Heart right ventricle (tissue), 16 donors: ENCODE data around the gene EIF2D. TPM values are rescaled to one million over a fixed set of nuclear protein-coding genes. Genes with fewer than 3 reads are reported as not detected.
"Not testable (repeated sequence)": the region's sequence is repeated elsewhere in the genome, so short reads cannot be mapped to it uniquely, and the experiment has no call there.

Source experiments
- ATAC-seq, 8 donors: fragments of 200-7000 bp; cut with Tn5 transposase; one replicate each; pipeline ENCODE4 v1.9.1; 2020; ENCODE audit warnings: mild to moderate bottlenecking in 8 of 8, moderate library complexity in 8 of 8, moderate number of reproducible peaks in 1 of 8
- DNase-seq, 2 donors: peaks; one replicate each; pipeline ENCODE4 v3.0.0-alpha.2; 2020
- H3K27ac ChIP-seq, 10 donors: fragments of 200-600 bp; sonication (generic) in 2 of 10; one replicate each; pipeline versions ENCODE4 v1.5.0 to v1.8.0; 2020 to 2022; ENCODE audit warnings: mild to moderate bottlenecking in 3 of 10
- H3K27me3 ChIP-seq, 7 donors: fragments of 200-600 bp; one replicate each; pipeline ENCODE4 v1.8.0; 2021 to 2022; ENCODE audit warnings: mild to moderate bottlenecking in 2 of 7
- H3K36me3 ChIP-seq, 9 donors: fragments of 200-600 bp; sonication (generic) in 1 of 9; one replicate each; pipeline versions ENCODE4 v1.5.0 to v1.8.0; 2020 to 2022; ENCODE audit warnings: mild to moderate bottlenecking in 2 of 9
- H3K4me1 ChIP-seq, 9 donors: fragments of 200-600 bp; sonication (generic) in 1 of 9; one replicate each; pipeline versions ENCODE4 v1.5.0 to v1.8.0; 2020 to 2022; ENCODE audit warnings: mild to moderate bottlenecking in 4 of 9
- H3K4me3 ChIP-seq, 10 donors: fragments of 200-600 bp; sonication (generic) in 2 of 10; one replicate each; pipeline versions ENCODE4 v1.5.0 to v1.8.0; 2020 to 2022; ENCODE audit warnings: mild to moderate bottlenecking in 7 of 10, moderate library complexity in 2 of 10
- H3K9me3 ChIP-seq, 11 donors: fragments of 200-600 bp in 10 of 11; sonication (generic) in 2 of 11; one replicate each; pipeline versions ENCODE4 v1.5.0 to v1.8.0; 2013 to 2022; ENCODE audit warnings: mild to moderate bottlenecking in 2 of 11, control low read depth in 1 of 11, moderate library complexity in 1 of 11
- CTCF ChIP-seq, 9 donors: fragments of 200-600 bp; sonication (generic) in 2 of 9; IDR thresholded peaks; one replicate each; pipeline versions ENCODE4 v1.5.0 to v1.8.0; 2021 to 2022; ENCODE audit warnings: antibody characterized with exemption in 9 of 9, mild to moderate bottlenecking in 5 of 9, moderate library complexity in 1 of 9
- WGBS, 2 donors: extraction: QIAGEN DNeasy Blood & Tissue Kit; methylation state at CpG; one replicate each; pipeline ENCODE4 v1.1.7; 2013; ENCODE audit warnings: inconsistent platforms in 1 of 2; 5-methylcytosine and 5-hydroxymethylcytosine counted together
- intact Hi-C, 10 donors: fragments of 100-400 bp; cut with DNase I; formaldehyde crosslinking; loops; one replicate each; pipeline versions ENCODE4 v1.11.1 to v1.14.2; 2022
- polyA plus RNA-seq, 2 donors: library from polyadenylated mRNA; stranded (reverse); fragments of 200-250 nt; gene quantifications; one replicate each; pipeline ENCODE4 v1.2.3, GENCODE V29; 2013
- total RNA-seq, 10 donors: library from RNA; stranded (reverse); fragmentation: NEBNext Ultra II Directional in 3 of 10; extraction: Animal tissue kit (Norgen Biotek cat#: 25700) in 3 of 10; gene quantifications; one replicate each; pipeline versions ENCODE4 v1.2.1 to v1.2.4, GENCODE V29; 2021 to 2023
- donor health status: Arrhythmogenic right ventricular cardiomyopathy.
- donor health status: ischemic (EF 13 %, LVEDD 7.1; RV severe dilation, severe dysfunction).
- donor health status: healthy with polysubstance abuse.
- donor health status: DM: no; HTN: yes; CAD: no.
- donor health status: DM: no; HTN: no; CAD: no.
- donor health status: ischemic (EF 25% LVEDD 6.9; RV normal size, moderate dysfunction).
- donor health status: ischemic (EF 25% LVEDD 5.7; RV mildly dilated, moderate dysfunction).
- donor health status: healthy.
- donor health status: DM: yes; HTN: yes; CAD: no.
- donor health status: Ischemic cardiomyopathy.
- donor health status: ischemic (EF 35%, LVEDD 5.7; RV mildly dilated, moderate dysfunction).
- donor health status: nonischemic (EF 11% LVEDD 7.7; RV severe dilation, severe dysfunction).
- donor health status: DM: yes; HTN: yes; CAD: no.
- donor health status: PGD.
- donor health status: ischemic (EF 29% LVEDD 5.4; RV normal size, mild dysfunction).
- donor health status: nonischemic (EF 23%, LVEDD 6.1; RV moderate dilation, normal function).

EIF2D gene
- total and polyA plus RNA-seq, 12 donors, result 16.8 to 35.6 (median 29.5) TPM

GRCh38 chr1:206643118-206643698 lies 30.9 kb upstream of the EIF2D start:
- peaks cover 0 to 63% (median 12%) of the 10 kb centered on the region in 9 donors for H3K36me3 ChIP-seq
- no peaks in the 10 kb centered on the region for H3K27me3 ChIP-seq
- no peak overlapping the region for H3K4me3 ChIP-seq
- 62 to 68% methylated on average over 3 of the region's 3 CpGs for WGBS, 2 donors
- no peak for TF ChIP-seq CTCF (IDR thresholded peaks at IDR 0.05)
- H3K9me3 ChIP-seq, result no peaks in the 10 kb centered on the region
- peaks cover 0 to 25% (median under 1%) of the 10 kb centered on the region in 9 donors for H3K4me1 ChIP-seq
- no peak for DNase-seq
- intact Hi-C loops, result no loop called here
- H3K27ac ChIP-seq, result peak overlapping the region in 1 of 10 donors; percentile 20
- no peak for ATAC-seq

GRCh38 chr1:206642074-206642473 lies 29.8 kb upstream of the EIF2D start:
- H3K27ac ChIP-seq, ATAC-seq, H3K27me3 ChIP-seq, DNase-seq, H3K4me3 ChIP-seq, H3K9me3 ChIP-seq, intact Hi-C loops: not testable (repeated sequence)
- peaks cover 0 to 55% (median 4%) of the 10 kb centered on the region in 9 donors for H3K36me3 ChIP-seq
- peaks cover 0 to 32% (median 9%) of the 10 kb centered on the region in 9 donors for H3K4me1 ChIP-seq
- 74% methylated on average over 2 of the region's 2 CpGs for WGBS, 2 donors

GRCh38 chr1:206637605-206638004 lies 25.3 kb upstream of the EIF2D start:
- H3K4me3 ChIP-seq, result peak overlapping the region in 2 of 10 donors; percentile 94 to 96
- TF ChIP-seq CTCF (IDR thresholded peaks at IDR 0.05), result no peak
- DNase-seq (no peak), ATAC-seq (no peak)
- peaks cover 0 to 10% (median 0%) of the 10 kb centered on the region in 7 donors for H3K27me3 ChIP-seq
- intact Hi-C loops, result loop anchor here in 7 of 10 donors (2.0 to 10.0 kb wide), 5 partner anchors 15 to 437 kb away; no protein-coding TSS in a partner anchor
- peaks cover 0 to 33% (median 4%) of the 10 kb centered on the region in 9 donors for H3K36me3 ChIP-seq
- peak overlapping the region in 4 of 10 donors; percentile 13 to 94 (median 92) for H3K27ac ChIP-seq
- no peaks in the 10 kb centered on the region for H3K9me3 ChIP-seq
- H3K4me1 ChIP-seq, result peaks cover 0 to 61% (median 30%) of the 10 kb centered on the region in 9 donors

GRCh38 chr1:206636671-206637070 lies 24.4 kb upstream of the EIF2D start:
- WGBS, 2 donors, result 24 to 26% methylated on average over 4 of the region's 4 CpGs
- Histone ChIP-seq H3K27ac (peak overlapping the region in 7 of 10 donors; percentile 13 to 94 (median 90)), H3K9me3 (no peaks in the 10 kb centered on the region)

More at GRCh38 chr1:206636671-206637070, 24.4 kb upstream of the EIF2D start:
- ATAC-seq (no peak), DNase-seq (no peak)
- H3K4me1 ChIP-seq, result peaks cover 0 to 61% (median 30%) of the 10 kb centered on the region in 9 donors
- intact Hi-C loops, result loop anchor here in 7 of 10 donors (2.0 to 10.0 kb wide), 5 partner anchors 16 to 438 kb away; no protein-coding TSS in a partner anchor
- H3K36me3 ChIP-seq, result peaks cover 0 to 33% (median 4%) of the 10 kb centered on the region in 9 donors
- peak overlapping the region in 7 of 10 donors; percentile 81 to 98 (median 95) for H3K4me3 ChIP-seq
- H3K27me3 ChIP-seq, result peaks cover 0 to 10% (median 0%) of the 10 kb centered on the region in 7 donors
- no peak for TF ChIP-seq CTCF (IDR thresholded peaks at IDR 0.05)
